Neutrophil (primary cell): Measurements from ENCODE around the gene FARP2.

Experiments used
- H3K27ac ChIP-seq: fragments of 200-600 bp; sonication (generic); 2 replicates; pipeline ENCODE4 v1.5.1; 2016; ENCODE audit warnings: mild to moderate bottlenecking, moderate library complexity
- H3K27me3 ChIP-seq: fragments of 200-600 bp; sonication (generic); 2 replicates; pipeline ENCODE4 v1.6.0; 2016; ENCODE audit warnings: mild to moderate bottlenecking
- H3K36me3 ChIP-seq: fragments of 200-600 bp; sonication (generic); 2 replicates; pipeline ENCODE4 v1.5.1; 2017
- H3K4me1 ChIP-seq, 2 experiments: fragments of 200-600 bp in 1 of 2; sonication (generic) in 1 of 2; 1 replicate in 1 of 2; 2 replicates in 1 of 2; pipeline versions ENCODE4 v1.5.1 to v1.6.1; 2013 to 2016; ENCODE audit warnings: low read depth in 1 of 2, low read length in 1 of 2, mild to moderate bottlenecking in 1 of 2, moderate library complexity in 1 of 2; ENCODE audit not compliant: control insufficient read depth in 1 of 2, insufficient read depth in 1 of 2
- H3K4me3 ChIP-seq, 2 experiments: fragments of 200-600 bp in 1 of 2; sonication (generic) in 1 of 2; 1 replicate in 1 of 2; 2 replicates in 1 of 2; pipeline ENCODE4 v1.5.1; 2013 to 2016; ENCODE audit warnings: low read depth in 1 of 2, low read length in 1 of 2, mild to moderate bottlenecking in 1 of 2, moderate library complexity in 1 of 2
- H3K9me3 ChIP-seq: fragments of 200-600 bp; sonication (generic); 2 replicates; pipeline ENCODE4 v1.5.1; 2016
- CTCF ChIP-seq: fragments of 200-600 bp; sonication (generic); IDR thresholded peaks from 2 replicates; pipeline ENCODE4 v1.5.1; 2016; ENCODE audit warnings: antibody characterized with exemption

The FARP2 gene

GRCh38 chr2:241506793-241507429 lies 150.8 kb downstream of the FARP2 start:
- no peak for TF ChIP-seq CTCF
- Histone ChIP-seq H3K9me3 (no peaks in the 10 kb centered on the region), H3K27me3 (peaks cover 54% of the 10 kb centered on the region), H3K4me1 (peaks cover 15 to 16% of the 10 kb centered on the region in 2 experiments), H3K27ac (no peak overlapping the region), H3K36me3 (no peaks in the 10 kb centered on the region), H3K4me3 (peak overlapping the region in 1 of 2 experiments; percentile 76)

- Histone ChIP-seq H3K36me3 (no peaks in the 10 kb centered on the region), H3K27ac (peak overlapping the region; percentile 15), H3K9me3 (no peaks in the 10 kb centered on the region), H3K27me3 (peaks cover 61% of the 10 kb centered on the region), H3K4me1 (peaks cover 15 to 16% of the 10 kb centered on the region in 2 experiments), H3K4me3 (peak overlapping the region; percentile 76 to 82)
- no peak for TF ChIP-seq CTCF
Measured at GRCh38 chr2:241507430-241508239, 151.6 kb downstream of the FARP2 start.

GRCh38 chr2:241508240-241509154 lies 152.4 kb downstream of the FARP2 start, which contains the start of gene STK25:
Gene STK25 (minus strand): TSS chr2:241508584. CDS start chr2:241508035, 549 bp downstream.
- H3K27ac ChIP-seq, result peak within 1 kb of the TSS; percentile 21
- peaks cover 15 to 16% of the 10 kb centered on the region in 2 experiments for H3K4me1 ChIP-seq
- peaks cover 67% of the 10 kb centered on the region for H3K27me3 ChIP-seq
- no peaks in the 10 kb centered on the region for H3K9me3 ChIP-seq
- no peaks in the 10 kb centered on the region for H3K36me3 ChIP-seq
- no peak for TF ChIP-seq CTCF
- peak within 1 kb of the TSS; percentile 76 to 82 for H3K4me3 ChIP-seq

GRCh38 chr2:241509155-241509784 lies 153.2 kb downstream of the FARP2 start:
- Histone ChIP-seq H3K27ac (no peak overlapping the region), H3K9me3 (no peaks in the 10 kb centered on the region), H3K27me3 (peaks cover 70% of the 10 kb centered on the region), H3K36me3 (no peaks in the 10 kb centered on the region), H3K4me1 (peaks cover 15 to 16% of the 10 kb centered on the region in 2 experiments), H3K4me3 (peak overlapping the region; percentile 76 to 82)
- TF ChIP-seq CTCF, result no peak
